ENCODE results near the gene BAZ1A. TPM values are rescaled to one million over a fixed set of nuclear protein-coding genes. Genes with fewer than 3 reads are reported as not detected.

Gene BAZ1A
- total RNA-seq, 2 donors from 2014 or later = 25.3 to 31.5 TPM

- Histone ChIP-seq H3K27ac (no peak overlapping the region), H3K9me3 (no peaks in the 10 kb centered on the region), H3K27me3 (replicated peaks; ENCODE audit: insufficient read depth) (no peaks in the 10 kb centered on the region), H3K36me3 (no peaks in the 10 kb centered on the region), H3K4me3 (no peak overlapping the region), H3K4me1 (replicated peaks) (no peaks in the 10 kb centered on the region)
- TF ChIP-seq CTCF (IDR thresholded peaks at IDR 0.05) = no peak
- no peak for TF ChIP-seq POLR2A (IDR thresholded peaks at IDR 0.05)
- no peak for TF ChIP-seq POLR2AphosphoS5 (IDR thresholded peaks at IDR 0.05)
- WGBS = 90% methylated on average over 1 of the region's 1 CpG
- intact Hi-C loops (cut with DNase I) = no loop called here
- no peak for DNase-seq (ENCODE audit: low spot score)
Measured at GRCh38 chr14:34754687-34755086, 120.5 kb downstream of the BAZ1A start.

- DNase-seq (ENCODE audit: low spot score) = no peak
- no peaks in the 10 kb centered on the region for H3K9me3 ChIP-seq
- no peak for TF ChIP-seq POLR2A (IDR thresholded peaks at IDR 0.05)
- TF ChIP-seq CTCF (IDR thresholded peaks at IDR 0.05) = no peak
- TF ChIP-seq POLR2AphosphoS5 (IDR thresholded peaks at IDR 0.05) = no peak
- H3K27me3 ChIP-seq (replicated peaks; ENCODE audit: insufficient read depth) = no peaks in the 10 kb centered on the region
- no peak overlapping the region for H3K27ac ChIP-seq
- H3K4me3 ChIP-seq = no peak overlapping the region
- no peaks in the 10 kb centered on the region for H3K4me1 ChIP-seq (replicated peaks)
- intact Hi-C loops (cut with DNase I) = no loop called here
- H3K36me3 ChIP-seq = no peaks in the 10 kb centered on the region
Measured at GRCh38 chr14:34750670-34751069, 124.5 kb downstream of the BAZ1A start.

- Histone ChIP-seq H3K4me3 (no peak overlapping the region), H3K4me1 (replicated peaks) (no peaks in the 10 kb centered on the region), H3K9me3 (no peaks in the 10 kb centered on the region), H3K27me3 (replicated peaks; ENCODE audit: insufficient read depth) (no peaks in the 10 kb centered on the region), H3K36me3 (no peaks in the 10 kb centered on the region), H3K27ac (no peak overlapping the region)
- WGBS = 95% methylated on average over 2 of the region's 2 CpGs
- TF ChIP-seq POLR2A (IDR thresholded peaks at IDR 0.05) = no peak
- TF ChIP-seq CTCF (IDR thresholded peaks at IDR 0.05) = no peak
- no peak for TF ChIP-seq POLR2AphosphoS5 (IDR thresholded peaks at IDR 0.05)
- intact Hi-C loops (cut with DNase I) = no loop called here
- DNase-seq (ENCODE audit: low spot score) = no peak
Measured at GRCh38 chr14:34750233-34750632, 124.9 kb downstream of the BAZ1A start.

GRCh38 chr14:34749408-34749807 lies 125.8 kb downstream of the BAZ1A start:
- H3K27ac ChIP-seq = no peak overlapping the region
- WGBS = 89% methylated on average over 6 of the region's 6 CpGs
- no peak for DNase-seq (ENCODE audit: low spot score)

More at GRCh38 chr14:34749408-34749807, 125.8 kb downstream of the BAZ1A start:
- intact Hi-C loops (cut with DNase I) = no loop called here
- H3K4me1 ChIP-seq (replicated peaks) = no peaks in the 10 kb centered on the region
- H3K36me3 ChIP-seq = no peaks in the 10 kb centered on the region
- H3K9me3 ChIP-seq = no peaks in the 10 kb centered on the region
- H3K4me3 ChIP-seq = no peak overlapping the region
- no peaks in the 10 kb centered on the region for H3K27me3 ChIP-seq (replicated peaks; ENCODE audit: insufficient read depth)
- TF ChIP-seq CTCF (IDR thresholded peaks at IDR 0.05) (no peak), POLR2AphosphoS5 (IDR thresholded peaks at IDR 0.05) (no peak), POLR2A (IDR thresholded peaks at IDR 0.05) (no peak)

All from prostate gland (tissue), 2 donors.